Liver (tissue), 3 donors: ENCODE data around the gene AKTIP.

Experiments
- CTCF ChIP-seq: fragments of 150-350 bp; IDR thresholded peaks from 2 replicates; pipeline ENCODE4 v1.5.1; 2017; ENCODE audit warnings: improper control_type of control experiment, low read depth, low read length; ENCODE audit not compliant: missing input control
- FOXA1 ChIP-seq: IDR thresholded peaks from 2 replicates; pipeline ENCODE4 v1.6.1; 2016; ENCODE audit warnings: antibody characterized with exemption
- JUND ChIP-seq, 2 donors: IDR thresholded peaks; 2 replicates each; pipeline ENCODE4 v1.6.1; 2016; ENCODE audit warnings: antibody characterized with exemption in 2 of 2
- RAD21 ChIP-seq, 2 donors: IDR thresholded peaks; 2 replicates each; pipeline ENCODE4 v1.6.1; 2016; ENCODE audit warnings: antibody characterized with exemption in 2 of 2, mild to moderate bottlenecking in 2 of 2
- REST ChIP-seq: IDR thresholded peaks from 2 replicates; pipeline ENCODE4 v1.6.1; 2016; ENCODE audit warnings: antibody characterized with exemption, mild to moderate bottlenecking
- RXRA ChIP-seq, 2 donors: IDR thresholded peaks; 2 replicates each; pipeline ENCODE4 v1.6.1; 2017 to 2018; ENCODE audit warnings: antibody characterized with exemption in 2 of 2, mild to moderate bottlenecking in 1 of 2
- SP1 ChIP-seq: IDR thresholded peaks from 2 replicates; pipeline ENCODE4 v1.6.1; 2018; ENCODE audit warnings: antibody characterized with exemption, mild to moderate bottlenecking
- TAF1 ChIP-seq: conservative IDR thresholded peaks from 2 replicates; pipeline ENCODE4 v1.6.1; 2016; ENCODE audit warnings: antibody characterized with exemption, mild to moderate bottlenecking
- YY1 ChIP-seq: IDR thresholded peaks from 2 replicates; pipeline ENCODE4 v1.6.1; 2016; ENCODE audit warnings: antibody characterized with exemption, mild to moderate bottlenecking
- TF ChIP-seq, protein P1 (sequence below): IDR thresholded peaks from 2 replicates; pipeline ENCODE4 v1.6.1; 2016; ENCODE audit warnings: antibody characterized with exemption
- donor health status: healthy.
- donor health status: healthy.

DNA sequence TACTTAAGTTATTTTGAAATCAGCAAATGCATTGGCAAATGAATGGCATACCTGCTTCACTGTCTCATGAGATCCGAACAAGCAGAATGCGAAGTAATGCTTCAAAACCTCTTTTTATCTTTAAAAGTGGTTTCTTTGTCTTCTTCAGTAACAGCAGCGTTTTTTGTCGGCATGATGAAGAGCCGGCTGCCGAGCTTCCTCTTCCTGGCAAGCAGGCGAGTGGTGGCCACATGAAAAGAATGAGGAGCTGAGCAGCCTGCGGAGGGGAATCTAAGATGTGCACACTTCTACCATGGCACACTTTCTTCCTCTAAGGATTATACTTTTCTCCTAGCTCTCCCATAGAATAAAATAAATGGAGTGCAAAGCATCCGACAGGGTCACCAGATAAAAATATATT is 42.4 kb upstream of the AKTIP start:
- TF ChIP-seq CTCF = no peak
- TF ChIP-seq, protein P1, sequence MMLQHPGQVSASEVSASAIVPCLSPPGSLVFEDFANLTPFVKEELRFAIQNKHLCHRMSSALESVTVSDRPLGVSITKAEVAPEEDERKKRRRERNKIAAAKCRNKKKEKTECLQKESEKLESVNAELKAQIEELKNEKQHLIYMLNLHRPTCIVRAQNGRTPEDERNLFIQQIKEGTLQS = no peak
- no peak for TF ChIP-seq REST
- TF ChIP-seq RAD21 (IDR thresholded peaks at IDR 0.05) = no peak
- TF ChIP-seq JUND (IDR thresholded peaks at IDR 0.05) = no peak
- TF ChIP-seq SP1 = no peak
- no peak for TF ChIP-seq YY1
- TF ChIP-seq FOXA1 = no peak
- TF ChIP-seq TAF1 = no peak
- no peak for TF ChIP-seq RXRA (IDR thresholded peaks at IDR 0.05)
